GM12878 (cell line): ENCODE measurements around the gene FOXJ3.

ENCODE experiments used
- BMI1 ChIP-seq: fragments of 450-650 bp; IDR thresholded peaks from 2 replicates; pipeline ENCODE4 v1.6.1; 2016; ENCODE audit warnings: mild to moderate bottlenecking, moderate library complexity, borderline replicate concordance
- CHD4 ChIP-seq: fragments of 200-600 bp; sonication (generic); IDR thresholded peaks from 2 replicates; pipeline ENCODE4 v1.6.1; 2016; ENCODE audit warnings: mild to moderate bottlenecking
- CTCF ChIP-seq, 3 experiments: IDR thresholded peaks in 2 of 3; conservative IDR thresholded peaks in 1 of 3; 2 replicates each; pipeline ENCODE4 v1.5.1; 2011; ENCODE audit warnings: low read depth in 3 of 3, low read length in 3 of 3, mild to moderate bottlenecking in 3 of 3, control low read depth in 2 of 3, moderate library complexity in 2 of 3, inconsistent platforms in 1 of 3, mixed read lengths in 1 of 3; ENCODE audit not compliant: control insufficient read depth in 2 of 3, insufficient read depth in 1 of 3; ENCODE audit errors: extremely low read depth in 1 of 3
- E2F8 ChIP-seq: fragments of 450-650 bp; IDR thresholded peaks from 2 replicates; pipeline ENCODE4 v1.6.1; 2018; ENCODE audit warnings: mild to moderate bottlenecking, low read depth, moderate library complexity; ENCODE audit not compliant: partially characterized antibody
- FOXK2 ChIP-seq: fragments of 450-650 bp; IDR thresholded peaks from 2 replicates; pipeline ENCODE4 v1.6.1; 2017; ENCODE audit warnings: mild to moderate bottlenecking, moderate library complexity
- HDGF ChIP-seq: fragments of 450-650 bp; IDR thresholded peaks from 2 replicates; pipeline ENCODE4 v1.6.1; 2016; ENCODE audit warnings: antibody characterized with exemption
- KAT2A ChIP-seq: conservative IDR thresholded peaks from 2 replicates; pipeline ENCODE4 v1.6.1; 2011; ENCODE audit warnings: low read depth, low read length; ENCODE audit not compliant: control insufficient read depth
- POLR2A ChIP-seq: IDR thresholded peaks from 2 replicates; pipeline ENCODE4 v1.6.1; 2011; ENCODE audit warnings: low read depth, mild to moderate bottlenecking, low read length
- REST ChIP-seq: IDR thresholded peaks from 2 replicates; pipeline ENCODE4 v1.6.1; 2012; ENCODE audit warnings: mild to moderate bottlenecking, low read depth, low read length
- RFX5 ChIP-seq: IDR thresholded peaks from 2 replicates; pipeline ENCODE4 v1.6.1; 2011; ENCODE audit warnings: low read depth, low read length, improper control_type of control experiment
- SIN3A ChIP-seq: IDR thresholded peaks from 2 replicates; pipeline ENCODE4 v1.6.1; 2012; ENCODE audit warnings: low read depth, low read length, improper control_type of control experiment
- SP1 ChIP-seq: IDR thresholded peaks from one replicate; pipeline ENCODE4 v1.6.1; 2011; ENCODE audit warnings: low read depth, low read length

GRCh38 chr1:42214447-42214871 lies 120.6 kb downstream of the FOXJ3 start:
- TF ChIP-seq POLR2A (no peak), KAT2A (no peak), FOXK2 (no peak), E2F8 (no peak), CTCF (IDR thresholded peaks at IDR 0.05 in 2 of 3, conservative IDR thresholded peaks at IDR 0.05 in 1 of 3; ENCODE audit: control insufficient read depth in 2 of 3, extremely low read depth in 1 of 3, insufficient read depth in 1 of 3, low read depth in 3 of 3, low read length in 3 of 3) (no peak), BMI1 (no peak), RFX5 (no peak), HDGF (no peak), REST (no peak), SIN3A (no peak), SP1 (no peak), CHD4 (no peak)
